HG02981 (cell line): ENCODE data around the gene IQGAP1.

Experiments used
- ATAC-seq: cut with Tn5 transposase; IDR thresholded peaks from one replicate; pipeline ENCODE4 v1.9.1; 2021; ENCODE audit warnings: mild to moderate bottlenecking, moderate library complexity; ENCODE audit not compliant: unreplicated experiment

IQGAP1 gene

DNA sequence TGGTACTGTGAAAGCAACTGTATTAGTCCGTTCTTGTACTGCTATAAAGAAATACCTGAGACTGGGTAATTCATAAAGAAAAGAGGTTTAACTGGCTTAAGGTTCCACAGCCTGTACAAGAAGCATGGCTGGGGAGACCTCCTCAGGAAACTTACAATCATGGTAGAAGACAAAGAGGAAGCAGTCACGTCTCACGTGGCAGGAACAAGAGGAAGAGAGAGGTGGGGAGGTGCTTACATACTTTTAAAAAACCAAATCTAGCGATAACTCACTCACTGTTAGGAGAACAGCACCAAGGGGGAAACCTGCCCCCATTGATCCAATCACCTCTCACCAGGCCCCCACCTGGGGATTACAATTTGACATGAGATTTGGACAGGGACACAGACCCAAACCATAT is 48.9 kb downstream of the IQGAP1 start:
- no peak for ATAC-seq

DNA sequence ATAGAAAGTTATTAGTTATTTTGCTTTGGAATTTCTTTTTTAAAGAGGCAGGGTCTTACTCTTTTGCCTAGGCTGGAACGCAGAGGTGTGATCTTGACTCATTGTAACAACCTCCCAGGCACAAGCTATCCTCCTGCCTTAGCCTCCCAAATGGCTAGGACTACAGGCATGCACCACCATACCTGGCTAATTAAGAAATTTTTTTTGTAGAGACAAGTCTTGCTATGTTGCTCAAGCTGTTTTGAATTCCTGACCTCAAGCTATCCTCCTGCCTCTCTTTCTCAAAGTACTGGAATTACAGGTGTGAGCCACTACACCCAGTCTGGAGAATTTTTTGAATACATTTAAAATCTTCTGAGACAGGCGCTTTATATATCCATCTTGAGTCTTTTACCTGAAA is 49.5 kb downstream of the IQGAP1 start:
- no peak for ATAC-seq

DNA sequence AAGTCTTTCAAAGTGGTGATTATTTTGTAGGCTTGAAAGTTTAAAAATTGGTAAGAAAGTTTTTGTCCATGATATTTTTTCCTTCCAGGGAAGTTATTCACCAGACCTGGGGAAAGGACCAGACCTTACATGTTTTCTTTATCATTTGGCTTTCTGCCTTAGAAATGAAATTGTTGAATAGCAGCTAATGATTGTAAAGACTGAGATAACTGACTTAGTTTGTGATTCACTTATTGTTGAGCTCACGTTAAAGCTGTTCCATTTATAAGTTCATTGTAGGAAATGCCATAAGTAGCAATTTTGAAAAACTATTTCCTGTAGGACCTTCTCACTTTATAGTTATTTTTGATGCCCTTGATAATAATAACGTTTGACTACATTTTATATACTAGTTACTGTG is 51.9 kb downstream of the IQGAP1 start:
- ATAC-seq = no peak

DNA sequence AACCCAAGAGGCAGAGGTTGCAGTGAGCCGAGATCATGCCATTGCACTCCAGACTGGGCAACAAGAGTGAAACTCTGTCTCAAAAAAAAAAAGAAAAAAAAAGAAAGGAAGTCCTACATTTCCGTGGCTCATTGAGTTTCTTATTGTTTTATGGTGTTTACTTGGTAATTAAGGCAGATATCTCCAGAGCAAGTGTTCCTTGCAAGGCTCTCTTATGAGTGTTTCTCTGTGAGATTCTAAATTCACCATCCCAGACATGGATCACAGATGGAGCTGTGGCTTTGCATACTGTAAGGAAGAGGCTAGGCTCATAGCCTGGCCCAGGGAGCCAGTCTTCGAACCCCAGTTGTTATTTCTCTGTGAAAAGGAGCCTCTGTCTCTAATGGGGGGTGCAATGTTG is 53.0 kb downstream of the IQGAP1 start:
- no peak for ATAC-seq

DNA sequence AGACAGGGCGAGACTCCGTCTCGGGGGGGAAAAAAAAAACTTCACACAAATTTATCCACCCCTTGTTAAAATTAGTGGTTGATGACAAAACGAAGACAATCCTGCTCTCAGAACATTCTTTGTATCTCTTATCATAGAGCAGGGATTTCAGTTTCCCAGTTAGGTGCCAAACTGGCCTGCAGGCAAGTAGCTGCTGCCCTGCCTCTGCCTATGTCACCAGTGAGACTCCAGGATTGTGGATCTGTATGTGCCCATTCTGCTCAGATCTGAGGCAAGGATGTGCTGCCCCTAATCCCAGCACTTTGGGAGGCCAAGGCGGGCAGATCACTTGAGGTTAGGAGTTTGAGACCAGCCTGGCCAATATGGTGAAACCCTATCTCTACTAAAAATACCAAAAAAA is 54.4 kb downstream of the IQGAP1 start:
- ATAC-seq = no peak

DNA sequence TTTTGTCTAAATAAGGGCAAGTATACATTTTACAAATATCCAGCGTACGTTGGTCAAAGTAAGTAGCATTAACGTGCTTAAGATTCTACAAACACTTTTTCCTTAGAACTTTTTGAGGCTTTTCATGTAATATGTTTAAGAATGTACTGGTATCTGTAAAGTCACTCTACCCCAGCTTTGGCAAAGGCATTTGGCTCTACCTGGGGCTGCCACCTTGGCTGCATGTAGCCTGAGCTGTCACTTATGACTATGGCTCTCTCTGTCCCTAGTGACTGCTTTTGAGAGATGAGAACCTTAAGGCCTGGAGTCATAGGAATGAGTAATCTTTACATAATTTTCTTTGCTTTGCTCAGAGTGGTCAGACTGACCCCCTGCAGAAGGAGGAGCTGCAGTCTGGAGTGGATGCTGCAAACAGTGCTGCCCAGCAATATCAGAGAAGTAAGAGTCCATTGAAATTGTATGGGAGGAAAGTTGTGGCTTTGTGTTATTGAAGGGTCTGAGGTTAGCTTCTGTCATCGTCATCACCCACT is 61.2 kb downstream of the IQGAP1 start:
- no peak for ATAC-seq

DNA sequence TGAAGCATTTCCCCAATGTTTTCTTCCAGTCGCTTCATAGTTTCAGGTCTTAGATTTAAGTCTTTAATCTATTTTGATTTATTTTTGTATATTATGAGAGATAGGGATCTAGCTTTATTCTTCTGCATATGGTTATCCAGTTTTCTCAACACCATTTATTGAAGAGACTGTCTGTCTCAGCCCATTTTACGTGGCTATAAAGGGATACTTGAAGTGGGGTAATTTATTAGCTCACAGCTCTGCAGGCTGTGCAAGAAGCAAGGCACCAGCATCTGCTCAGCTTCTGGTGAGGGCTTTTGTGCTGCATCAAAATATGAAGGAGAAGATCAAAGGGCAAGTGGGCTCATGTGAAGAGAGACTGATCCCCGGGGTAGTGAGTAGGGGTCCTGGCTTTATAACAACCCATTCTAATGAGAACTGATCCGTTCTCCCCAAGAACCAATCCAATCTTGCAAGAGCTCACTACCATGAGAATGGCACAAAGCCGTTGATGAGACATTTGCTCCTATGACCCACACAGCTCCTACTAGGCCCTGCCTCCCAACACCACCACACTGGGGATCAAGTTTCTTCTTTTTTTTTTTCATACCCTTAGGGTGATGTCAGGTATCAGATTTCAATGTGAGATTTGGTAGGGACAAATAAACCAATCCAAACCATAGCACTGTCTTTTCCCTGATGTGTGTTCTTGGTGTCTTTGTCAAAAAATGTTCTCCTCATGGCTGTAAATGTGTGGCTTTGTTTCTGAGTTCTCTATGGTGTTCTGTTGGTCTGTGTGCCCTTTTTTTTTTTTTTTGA is 63.2 kb downstream of the IQGAP1 start:
- ATAC-seq = no peak

DNA sequence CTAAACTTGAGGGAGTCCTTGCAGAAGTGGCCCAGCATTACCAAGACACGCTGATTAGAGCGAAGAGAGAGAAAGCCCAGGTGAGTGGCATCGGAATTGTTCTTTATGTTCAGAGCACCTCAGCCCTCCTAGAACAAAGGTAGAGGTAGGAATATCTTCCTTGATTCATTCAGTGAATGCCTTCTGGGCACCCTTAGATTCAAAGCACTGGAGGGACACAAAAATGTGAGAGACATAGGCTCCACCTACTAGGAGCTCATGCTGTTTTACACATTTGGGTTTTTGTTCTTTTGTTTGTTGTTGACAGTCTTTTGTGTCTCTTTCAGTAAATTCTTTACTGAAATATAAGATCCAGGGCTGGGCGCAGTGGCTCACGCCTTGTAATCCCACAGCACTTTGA is 68.2 kb downstream of the IQGAP1 start:
- no peak for ATAC-seq

DNA sequence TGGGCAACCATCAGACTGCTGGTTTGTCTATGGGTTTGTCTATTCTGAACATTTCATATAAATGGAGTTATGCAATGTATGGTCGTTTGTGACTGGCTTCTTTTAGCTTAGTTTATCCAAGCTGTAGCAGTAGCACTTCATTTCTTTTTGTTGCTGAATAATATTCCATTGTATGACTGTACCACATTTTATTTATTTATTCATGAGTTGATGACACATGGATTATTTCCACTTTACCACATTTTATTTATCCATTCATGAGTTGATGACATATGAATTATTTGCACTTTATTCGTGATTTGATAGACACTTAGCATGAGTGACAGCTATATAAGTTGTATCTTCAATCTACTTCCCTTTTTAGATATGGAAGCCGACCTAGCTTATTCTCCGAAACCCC is 70.0 kb downstream of the IQGAP1 start:
- no peak for ATAC-seq

DNA sequence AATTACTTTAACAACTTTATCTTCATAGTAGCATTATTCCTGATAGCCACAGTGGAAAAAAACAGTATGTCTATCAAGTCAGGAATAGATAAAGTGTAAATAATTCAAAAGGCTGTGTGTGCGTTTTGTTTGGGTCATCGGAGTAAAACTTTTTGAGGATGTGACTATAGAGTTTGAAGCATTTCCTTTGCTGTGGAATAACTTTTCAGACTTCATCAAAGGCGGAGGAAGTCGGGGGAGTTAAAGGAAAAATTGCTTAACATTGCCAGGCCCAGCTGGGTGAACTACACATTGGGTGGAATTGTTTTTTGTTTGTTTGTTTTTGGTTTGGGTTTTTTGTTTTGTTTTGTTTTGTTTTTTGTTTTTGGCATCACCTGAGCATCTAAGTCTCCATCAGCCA is 71.3 kb downstream of the IQGAP1 start:
- ATAC-seq = no peak

DNA sequence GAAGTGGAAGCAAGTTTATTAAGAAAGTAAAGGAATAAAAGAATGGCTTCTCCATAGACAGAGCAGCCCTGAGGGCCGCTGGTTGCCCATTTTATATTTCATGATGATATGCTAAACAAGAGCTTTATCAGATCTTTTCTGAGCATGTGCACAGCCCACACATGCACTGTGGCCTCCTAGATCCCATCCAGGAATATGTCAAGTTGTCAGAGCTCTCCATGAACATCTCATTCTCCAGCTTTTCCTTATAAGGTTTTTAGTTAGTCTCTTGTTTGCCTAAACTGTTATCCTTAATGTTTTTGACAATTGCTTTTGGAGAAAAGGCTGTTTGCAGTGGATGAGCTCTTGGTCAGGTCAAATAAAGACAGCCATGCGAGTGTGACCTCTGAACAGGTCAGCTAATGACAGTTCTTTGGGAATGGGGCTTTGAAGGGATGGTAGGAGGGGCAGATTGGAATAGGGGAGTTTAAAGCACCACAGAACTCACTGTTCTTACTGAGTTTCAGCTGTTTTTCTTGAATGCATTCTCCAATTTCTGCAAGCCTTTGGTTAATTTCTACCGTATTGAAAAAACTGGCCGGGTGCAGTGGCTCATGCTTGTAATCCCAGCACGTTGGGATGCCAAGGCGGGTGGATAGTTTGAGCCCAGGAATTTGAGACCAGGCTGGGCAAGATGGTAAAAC is 72.2 kb downstream of the IQGAP1 start:
- no peak for ATAC-seq

DNA sequence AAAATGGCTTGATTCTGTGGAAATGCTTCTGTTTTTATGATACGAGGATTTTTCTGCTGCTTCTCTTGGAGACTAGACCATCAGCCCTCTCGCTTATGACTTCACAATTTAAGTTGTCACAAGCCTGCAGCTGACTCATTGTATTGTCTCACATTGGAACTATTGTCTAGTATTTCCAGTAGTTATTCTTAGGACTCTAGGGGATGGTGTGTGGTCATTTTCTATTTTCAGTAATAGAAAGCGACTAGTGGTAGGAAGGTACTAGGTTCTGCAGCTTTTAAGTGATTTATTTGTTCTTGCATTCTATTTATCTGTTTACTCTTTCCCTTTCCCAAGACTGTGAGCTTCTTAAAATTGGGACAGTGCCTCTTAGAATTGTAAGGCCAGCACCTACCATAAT is 75.3 kb downstream of the IQGAP1 start:
- no peak for ATAC-seq

DNA sequence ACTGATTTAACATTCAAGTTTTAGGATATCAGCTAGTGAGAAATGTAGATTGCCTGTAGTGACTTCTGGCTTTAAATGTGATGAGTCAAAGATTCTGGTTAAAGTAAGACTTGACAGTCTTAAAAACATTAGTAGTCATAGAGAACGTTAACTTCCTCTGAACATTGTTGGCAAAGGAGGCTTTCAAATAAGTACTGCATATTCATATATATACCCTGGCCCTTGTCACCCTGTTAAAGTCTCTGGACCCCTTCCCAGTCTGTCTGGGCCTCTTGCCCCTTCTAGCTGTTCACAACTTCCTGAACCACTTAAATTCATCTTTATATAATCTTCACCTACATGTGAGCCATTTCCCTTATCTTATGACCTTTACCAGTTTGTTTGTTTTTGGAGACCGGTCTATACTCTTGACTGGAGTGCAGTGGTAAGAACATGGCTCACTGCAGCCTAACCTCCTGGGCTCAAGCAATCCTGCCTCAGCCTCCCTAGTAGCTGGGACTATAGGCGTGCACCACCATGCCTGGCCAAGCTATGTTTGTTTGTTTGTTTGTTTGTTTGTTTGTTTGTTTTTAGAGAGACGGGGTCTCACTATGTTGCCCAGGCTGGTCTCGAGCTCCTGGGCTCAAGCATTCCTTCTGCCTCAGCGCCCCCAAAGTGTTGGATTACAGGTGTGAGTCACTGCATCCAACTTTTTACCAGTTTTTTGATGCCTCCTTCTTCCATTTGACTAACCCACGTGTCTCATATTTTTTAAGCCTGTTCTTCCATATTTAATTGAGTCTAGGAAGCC is 77.3 kb downstream of the IQGAP1 start:
- ATAC-seq = no peak

DNA sequence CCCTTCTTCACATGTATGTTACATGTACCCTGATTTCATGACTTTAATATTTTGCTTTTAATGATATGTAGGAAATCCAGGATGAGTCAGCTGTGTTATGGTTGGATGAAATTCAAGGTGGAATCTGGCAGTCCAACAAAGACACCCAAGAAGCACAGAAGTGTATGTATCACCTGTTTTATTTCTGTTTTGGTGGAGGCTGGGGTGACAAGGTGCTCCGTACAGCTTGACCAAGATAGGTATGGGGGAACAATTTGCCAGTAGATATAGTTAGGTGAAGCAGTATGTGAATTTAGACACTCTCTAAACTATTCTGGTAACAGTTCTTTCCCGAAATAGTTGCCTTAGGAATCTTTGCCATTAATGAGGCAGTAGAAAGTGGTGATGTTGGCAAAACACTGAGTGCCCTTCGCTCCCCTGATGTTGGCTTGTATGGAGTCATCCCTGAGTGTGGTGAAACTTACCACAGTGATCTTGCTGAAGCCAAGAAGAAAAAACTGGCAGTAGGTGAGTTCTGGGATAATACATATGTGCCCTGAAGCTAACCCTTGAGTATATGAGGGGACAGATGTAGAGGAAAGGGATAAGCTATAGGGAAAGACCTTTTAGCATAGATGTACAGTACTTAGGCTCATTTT is 78.0 kb downstream of the IQGAP1 start:
- ATAC-seq = no peak

DNA sequence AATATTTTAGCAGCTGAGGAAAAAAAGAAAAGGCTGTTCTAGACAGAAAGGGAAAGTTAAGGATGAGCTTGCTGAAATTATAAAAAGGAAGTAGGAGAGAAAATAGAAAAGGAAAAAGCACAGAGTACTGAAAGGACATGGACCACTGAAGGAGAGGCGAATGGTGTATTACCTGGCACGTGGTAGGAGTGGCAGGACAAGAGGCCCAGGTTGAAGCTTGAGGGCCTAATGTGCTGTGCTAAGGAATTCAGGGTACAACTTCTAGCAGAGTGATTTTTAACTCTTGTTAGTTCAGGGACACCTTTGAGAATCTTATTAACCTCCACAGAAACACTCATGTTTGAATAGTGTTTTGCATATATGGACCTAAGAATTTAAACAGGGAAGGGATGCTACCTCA is 81.7 kb downstream of the IQGAP1 start:
- no peak for ATAC-seq

DNA sequence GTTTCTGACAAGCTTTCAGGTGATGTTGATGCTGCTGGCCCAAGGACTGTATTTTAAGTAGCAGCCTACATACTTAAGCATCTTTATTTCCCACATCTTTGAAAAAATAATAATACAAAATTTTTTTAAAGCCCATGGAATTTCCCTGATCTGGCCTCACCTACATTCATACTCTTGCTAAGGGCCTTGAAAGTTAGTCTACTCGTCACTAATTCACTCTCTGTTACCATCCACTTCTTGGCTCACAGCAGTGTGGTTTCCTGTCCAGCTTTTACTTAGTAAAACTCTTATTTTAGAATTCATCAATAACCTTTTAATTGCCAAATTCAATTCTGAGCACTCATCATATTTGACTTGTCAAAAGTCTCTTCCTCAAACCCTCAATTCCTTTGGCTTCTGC is 82.4 kb downstream of the IQGAP1 start:
- no peak for ATAC-seq

DNA sequence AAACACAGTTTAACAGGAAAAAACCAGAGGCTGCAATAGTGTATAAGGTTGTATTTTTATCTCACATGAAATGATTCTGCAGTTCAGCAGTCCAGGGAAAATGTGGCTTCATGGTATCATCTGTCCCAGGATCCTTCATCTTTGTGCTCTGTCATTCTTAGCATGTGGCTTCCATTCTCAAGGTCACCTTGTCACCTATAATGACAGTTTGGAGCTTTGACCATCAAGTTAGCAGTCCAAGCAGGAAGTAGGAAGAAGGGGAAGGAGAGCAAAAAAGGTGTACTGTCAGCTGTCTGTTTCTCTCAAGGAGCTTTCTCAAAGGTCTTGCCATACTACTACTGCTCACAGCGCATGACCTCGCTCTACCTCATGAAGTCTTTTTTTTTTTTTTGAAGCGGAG is 83.1 kb downstream of the IQGAP1 start:
- ATAC-seq = no peak

DNA sequence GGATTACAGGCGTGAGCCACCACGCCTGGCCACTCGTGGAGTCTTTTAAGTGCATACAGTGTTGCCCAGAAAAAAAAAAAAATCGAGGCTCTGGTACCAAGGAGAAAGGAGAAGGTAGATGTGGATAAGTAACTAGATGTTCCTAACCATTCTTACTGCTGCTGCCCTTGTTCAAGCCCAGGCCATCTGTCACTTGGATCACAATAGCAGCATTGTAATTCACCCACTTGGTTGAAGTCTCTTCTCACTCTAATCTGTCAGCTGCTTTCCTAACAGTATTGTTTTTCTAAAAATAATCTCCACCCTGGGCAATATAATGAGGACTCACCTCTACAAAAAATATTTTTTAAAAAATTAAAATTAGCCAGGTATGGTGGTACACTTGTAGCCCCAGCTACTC is 83.7 kb downstream of the IQGAP1 start:
- no peak for ATAC-seq

DNA sequence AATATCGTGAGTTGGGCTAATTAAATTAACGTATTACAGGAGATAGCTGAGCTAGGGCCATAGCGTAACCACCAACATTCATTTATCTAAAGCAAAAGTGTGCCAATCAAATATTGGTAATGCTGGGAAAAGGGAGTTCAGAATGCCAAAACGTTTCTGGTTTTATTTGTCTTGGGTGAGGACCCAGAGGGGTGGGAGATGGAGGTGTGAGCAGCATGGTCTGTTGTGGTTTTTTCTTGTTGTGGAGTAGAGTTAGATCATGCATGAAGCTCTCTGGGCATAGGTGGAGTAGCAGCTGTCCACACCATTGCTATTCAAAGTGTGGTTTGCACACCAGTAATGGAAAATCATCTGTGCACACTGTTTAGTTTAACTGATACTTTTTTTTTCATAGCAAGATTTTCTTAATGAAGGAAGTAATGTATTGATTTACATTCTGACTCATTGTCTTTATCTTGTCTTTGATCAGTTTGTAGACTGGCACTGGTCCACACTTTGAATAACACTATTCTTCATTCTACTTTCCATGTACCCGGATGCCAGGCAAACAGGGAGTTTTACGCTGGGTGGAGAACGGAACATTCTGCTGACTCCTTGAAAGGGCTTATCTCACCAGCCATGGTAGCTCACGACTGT is 90.9 kb downstream of the IQGAP1 start:
- ATAC-seq = no peak

DNA sequence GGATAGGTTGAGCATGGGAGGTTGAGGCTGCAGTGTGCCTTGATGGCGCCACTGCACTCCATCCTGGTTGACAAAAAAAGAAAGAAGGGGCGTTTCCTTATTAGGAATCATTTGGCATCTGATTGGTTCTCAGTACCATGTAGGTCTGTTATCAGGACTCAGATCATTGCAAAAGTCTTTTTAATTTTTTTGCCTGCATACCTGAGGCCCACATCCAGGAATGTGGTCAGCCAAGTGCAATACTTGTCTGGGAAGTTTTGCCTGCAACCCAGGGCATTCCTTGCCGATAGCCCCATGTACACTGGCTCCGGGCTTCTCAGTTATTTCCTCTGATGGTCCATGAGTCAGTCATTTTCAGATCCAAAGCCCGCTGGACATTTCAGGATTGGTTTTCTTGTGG is 91.6 kb downstream of the IQGAP1 start:
- ATAC-seq = no peak

DNA sequence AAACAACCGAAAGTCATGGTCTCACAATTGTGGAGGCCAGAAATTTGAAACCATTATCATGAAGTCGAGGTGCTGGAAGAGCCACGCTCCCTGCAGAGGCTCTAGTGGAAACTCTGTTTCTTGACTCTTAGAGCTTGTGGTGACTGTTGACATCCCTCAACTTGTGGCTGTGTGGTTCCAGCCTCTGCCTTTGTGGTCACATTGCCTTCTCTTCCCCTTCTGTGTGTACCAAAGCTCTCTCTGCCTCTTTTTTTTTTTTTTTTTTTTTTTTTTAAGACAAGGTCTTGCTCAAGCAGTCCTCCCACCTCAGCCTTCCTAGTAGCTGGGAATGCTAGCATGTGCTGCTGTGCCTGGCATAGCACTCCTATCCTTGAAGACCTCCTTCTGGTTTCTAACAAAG is 93.0 kb downstream of the IQGAP1 start:
- no peak for ATAC-seq
